GM21423 (cell line): ENCODE data around the gene JAK2.
A peak's percentile ranks its signal among the peaks of the same experiment; 100 is the strongest.
"Not testable (repeated sequence)": the region's sequence is repeated elsewhere in the genome, so short reads cannot be mapped to it uniquely, and the experiment has no call there.

Source experiments
- ATAC-seq: cut with Tn5 transposase; IDR thresholded peaks from one replicate; pipeline ENCODE4 v1.9.1; 2021; ENCODE audit warnings: mild to moderate bottlenecking, moderate library complexity; ENCODE audit not compliant: unreplicated experiment

JAK2 gene

GRCh38 chr9:4980086-4980727 lies 4.9 kb upstream of the JAK2 start:
- ATAC-seq = no peak

- no peak for ATAC-seq
Measured at GRCh38 chr9:4982721-4983482, 2.2 kb upstream of the JAK2 start.

GRCh38 chr9:4983601-4984165 lies 1.4 kb upstream of the JAK2 start:
- no peak for ATAC-seq

GRCh38 chr9:4984171-4984620 lies 876 bp upstream of the JAK2 start:
- peak; percentile 13 for ATAC-seq

GRCh38 chr9:4985386-4986266 lies 554 bp downstream of the JAK2 start:
- no peak for ATAC-seq

GRCh38 chr9:4986296-4986695 lies 1.2 kb downstream of the JAK2 start:
- ATAC-seq = no peak

GRCh38 chr9:4986783-4987182 lies 1.7 kb downstream of the JAK2 start:
- no peak for ATAC-seq

- ATAC-seq = no peak
Measured at GRCh38 chr9:4987961-4988421, 2.9 kb downstream of the JAK2 start.

- no peak for ATAC-seq
Measured at GRCh38 chr9:4992872-4993271, 7.8 kb downstream of the JAK2 start.

GRCh38 chr9:4994166-4994890 lies 9.3 kb downstream of the JAK2 start:
- no peak for ATAC-seq

GRCh38 chr9:4997196-4997595 lies 12.1 kb downstream of the JAK2 start:
- ATAC-seq = no peak

GRCh38 chr9:4997631-4998030 lies 12.6 kb downstream of the JAK2 start:
- ATAC-seq = no peak

- no peak for ATAC-seq
Measured at GRCh38 chr9:5002811-5003210, 17.7 kb downstream of the JAK2 start.

GRCh38 chr9:5004481-5004880 lies 19.4 kb downstream of the JAK2 start:
- no peak for ATAC-seq

- no peak for ATAC-seq
Measured at GRCh38 chr9:5008202-5008601, 23.1 kb downstream of the JAK2 start.

- ATAC-seq = no peak
Measured at GRCh38 chr9:5013374-5013773, 28.3 kb downstream of the JAK2 start.

GRCh38 chr9:5015934-5016333 lies 30.9 kb downstream of the JAK2 start:
- no peak for ATAC-seq

- ATAC-seq = no peak
Measured at GRCh38 chr9:5025416-5025815, 40.3 kb downstream of the JAK2 start.

- ATAC-seq = not testable (repeated sequence)
Measured at GRCh38 chr9:5031941-5032340, 46.9 kb downstream of the JAK2 start.

- no peak for ATAC-seq
Measured at GRCh38 chr9:5040730-5041389, 55.8 kb downstream of the JAK2 start.
